IMR-90 (cell line): Measurements from ENCODE around the gene SLC25A14. TPM values are rescaled to one million over a fixed set of nuclear protein-coding genes. Genes with fewer than 3 reads are reported as not detected.

Experiments
- ATAC-seq: fragments of 200-7000 bp; cut with Tn5 transposase; 2 replicates; pipeline ENCODE4 v1.9.1; 2020; ENCODE audit warnings: low read depth, mild to moderate bottlenecking, moderate library complexity
- BruUV-seq: library from RNA; stranded (reverse); fragments of 400-500 nt; replicated peaks from 2 replicates; lab custom pipeline; 2021; lab: Mats Ljungman, UMichigan
- CTCF ChIA-PET: fragments of 300-600 bp; formaldehyde crosslinking; extraction: SDS; loops from one replicate; lab custom pipeline; 2021; ENCODE audit warnings: antibody characterized with exemption; lab: Yijun Ruan, JAX
- POLR2A ChIA-PET: fragments of 300-600 bp; sonication (Branson Sonifier 250); formaldehyde crosslinking; loops from one replicate; lab custom pipeline; 2022; ENCODE audit warnings: antibody characterized with exemption; ENCODE audit not compliant: unreplicated experiment; lab: Charles Lee
- DNase-seq: peaks from one replicate; pipeline ENCODE4 v3.0.0; 2013
- H2AFZ ChIP-seq: replicated peaks from 2 replicates; pipeline ENCODE3; 2013; ENCODE audit warnings: low read length, mild to moderate bottlenecking; ENCODE audit not compliant: poor library complexity
- H2AK5ac ChIP-seq: 2 replicates; pipeline ENCODE4 v1.6.1; 2013; ENCODE audit warnings: low read depth, low read length, inconsistent platforms
- H2AK9ac ChIP-seq: replicated peaks from 2 replicates; pipeline ENCODE3; 2013; ENCODE audit warnings: mild to moderate bottlenecking, low read depth, low read length, moderate library complexity; ENCODE audit not compliant: poor library complexity
- H2BK120ac ChIP-seq: 2 replicates; pipeline ENCODE4 v1.6.1; 2013; ENCODE audit warnings: low read depth, low read length, inconsistent platforms
- H2BK15ac ChIP-seq: 3 replicates; pipeline ENCODE4 v1.6.1; 2013; ENCODE audit warnings: low read depth, low read length, inconsistent platforms
- H2BK20ac ChIP-seq: 2 replicates; pipeline ENCODE4 v1.6.1; 2013; ENCODE audit warnings: low read depth, mild to moderate bottlenecking, inconsistent platforms, low read length, moderate library complexity
- H2BK5ac ChIP-seq: 2 replicates; pipeline ENCODE4 v1.6.1; 2013; ENCODE audit warnings: mild to moderate bottlenecking, low read depth, low read length, inconsistent platforms; ENCODE audit not compliant: poor library complexity, severe bottlenecking
- H3K14ac ChIP-seq: replicated peaks from 2 replicates; pipeline ENCODE4 v1.6.1; 2013; ENCODE audit warnings: low read depth, low read length, inconsistent platforms
- H3K18ac ChIP-seq: 2 replicates; pipeline ENCODE4 v1.6.1; 2013; ENCODE audit warnings: low read depth, low read length, control low read depth
- H3K23ac ChIP-seq: 2 replicates; pipeline ENCODE4 v1.6.1; 2013; ENCODE audit warnings: low read depth, low read length, inconsistent platforms
- H3K27ac ChIP-seq: 2 replicates; pipeline ENCODE4 v1.5.1; 2013; ENCODE audit warnings: mild to moderate bottlenecking, control low read depth, low read length; ENCODE audit not compliant: insufficient read depth
- H3K27me3 ChIP-seq: 2 replicates; pipeline ENCODE4 v1.6.1; 2013; ENCODE audit warnings: low read length; ENCODE audit not compliant: control insufficient read depth, insufficient read depth
- H3K36me3 ChIP-seq: 2 replicates; pipeline ENCODE4 v1.6.1; 2013; ENCODE audit warnings: low read length, mixed read lengths; ENCODE audit not compliant: control insufficient read depth, insufficient read depth
- H3K4ac ChIP-seq: 2 replicates; pipeline ENCODE4 v1.6.1; 2013; ENCODE audit warnings: low read depth, low read length, inconsistent platforms
- H3K4me1 ChIP-seq: 2 replicates; pipeline ENCODE4 v1.6.1; 2013; ENCODE audit warnings: low read length, mixed read lengths; ENCODE audit not compliant: control insufficient read depth, insufficient read depth
- H3K4me2 ChIP-seq: 2 replicates; pipeline ENCODE4 v1.6.1; 2013; ENCODE audit warnings: low read depth, mild to moderate bottlenecking, control low read depth, low read length, moderate library complexity
- H3K4me3 ChIP-seq: 2 replicates; pipeline ENCODE4 v1.5.1; 2013; ENCODE audit warnings: low read depth, mild to moderate bottlenecking, control low read depth, low read length, moderate library complexity; ENCODE audit not compliant: insufficient read depth
- H3K56ac ChIP-seq: 2 replicates; pipeline ENCODE4 v1.6.1; 2013; ENCODE audit warnings: low read length, inconsistent platforms; ENCODE audit not compliant: insufficient read depth; ENCODE audit errors: extremely low read depth
- H3K79me1 ChIP-seq, 2 experiments: 2 replicates each; pipeline ENCODE4 v1.6.1; 2013; ENCODE audit warnings: low read length in 2 of 2, inconsistent platforms in 1 of 2, low read depth in 1 of 2
- H3K9ac ChIP-seq: 2 replicates; pipeline ENCODE4 v1.6.1; 2013; ENCODE audit warnings: low read depth, low read length, control low read depth
- H3K9me1 ChIP-seq: 2 replicates; pipeline ENCODE4 v1.6.1; 2013; ENCODE audit warnings: low read length, inconsistent platforms; ENCODE audit not compliant: insufficient read depth
- H3K9me3 ChIP-seq: 2 replicates; pipeline ENCODE4 v1.6.1; 2013; ENCODE audit warnings: low read length; ENCODE audit not compliant: control insufficient read depth, insufficient read depth
- H4K20me1 ChIP-seq: 2 replicates; pipeline ENCODE4 v1.6.1; 2013; ENCODE audit warnings: low read length, inconsistent platforms; ENCODE audit not compliant: insufficient read depth
- H4K5ac ChIP-seq: 2 replicates; pipeline ENCODE4 v1.6.1; 2013; ENCODE audit warnings: mild to moderate bottlenecking, low read depth, low read length, control low read depth
- H4K8ac ChIP-seq, 2 experiments: 2 replicates each; pipeline ENCODE4 v1.6.1; 2013; ENCODE audit warnings: low read depth in 2 of 2, low read length in 2 of 2, control low read depth in 1 of 2, inconsistent platforms in 1 of 2
- H4K91ac ChIP-seq: 2 replicates; pipeline ENCODE4 v1.6.1; 2013; ENCODE audit warnings: low read depth, low read length, inconsistent platforms; ENCODE audit not compliant: insufficient read depth
- BHLHE40 ChIP-seq: fragments of 150-350 bp; IDR thresholded peaks from 2 replicates; pipeline ENCODE4 v1.6.1; 2016; ENCODE audit warnings: mild to moderate bottlenecking, low read depth, low read length
- FOS ChIP-seq: fragments of 150-350 bp; IDR thresholded peaks from 2 replicates; pipeline ENCODE4 v1.6.1; 2016; ENCODE audit warnings: low read depth, low read length
- WGBS, 2 experiments: methylation state at CpG; one replicate each; pipeline versions ENCODE4 v1.1.5 to v1.1.7; 2013; ENCODE audit warnings: missing lambda C conversion rate in 2 of 2; ENCODE audit not compliant: insufficient read length in 1 of 2; ENCODE audit errors: extremely low coverage in 2 of 2; 5-methylcytosine and 5-hydroxymethylcytosine counted together
- dilution Hi-C: fragments of 300-500 bp; cut with HindIII; formaldehyde crosslinking; loops from one replicate; pipeline ENCODE4 v1.14.3; 2018; ENCODE audit warnings: low sequenced_read_pairs; ENCODE audit not compliant: unreplicated experiment
- in situ Hi-C: fragments of 300-500 bp; cut with MboI; formaldehyde crosslinking; loops from 3 replicates; pipeline ENCODE4 v1.14.3; 2019; ENCODE audit warnings: low sequenced_read_pairs, inconsistent platforms, mixed read lengths
- intact Hi-C: fragments of 100-400 bp; cut with micrococcal nuclease; formaldehyde crosslinking; loops from 2 replicates; pipeline ENCODE4 v1.10.0; 2022
- polyA plus RNA-seq, 3 experiments: library from polyadenylated mRNA; depleted of rRNA; stranded (reverse); fragments of >200 nt; gene quantifications; 2 replicates each; pipeline ENCODE4 v1.2.3, GENCODE V29; 2012; ENCODE audit warnings: low replicate concordance in 1 of 3
- total RNA-seq: library from RNA; depleted of rRNA; stranded (reverse); fragments of >200 nt; gene quantifications from 2 replicates; pipeline ENCODE4 v1.2.3, GENCODE V29; 2012

SLC25A14 gene
- total and polyA plus RNA-seq, 2 of the 4 experiments (the other 2 are of a cell fraction), result 13.8 TPM

- 0 out of 2 replicates have a peak, but pooled peaks cover 3% of the 10 kb centered on the region for H3K36me3 ChIP-seq
- POLR2A ChIA-PET, result no interaction called here
- H4K8ac ChIP-seq, result no peak overlapping the region
- no peak overlapping the region for H4K91ac ChIP-seq
- dilution Hi-C loops (no loop called here), in situ Hi-C loops (no loop called here), intact Hi-C loops (no loop called here)
- no peak overlapping the region for H3K18ac ChIP-seq
- no peaks in the 10 kb centered on the region for H4K20me1 ChIP-seq
- H3K79me1 ChIP-seq, result no peaks in the 10 kb centered on the region
- H4K5ac ChIP-seq, result no peak overlapping the region
- H3K4me3 ChIP-seq, result no peak overlapping the region
- no peak overlapping the region for H2AFZ ChIP-seq
- H3K27me3 ChIP-seq, result no peaks in the 10 kb centered on the region; the same call in 1 of the 2 replicates
- H3K4ac ChIP-seq, result no peak overlapping the region
- TF ChIP-seq FOS, result no peak
- no peak for TF ChIP-seq BHLHE40
- no peaks in the 10 kb centered on the region for H3K4me1 ChIP-seq
- no peak overlapping the region for H2BK5ac ChIP-seq
- no peak overlapping the region for H2AK9ac ChIP-seq
- CTCF ChIA-PET, result no interaction called here
- H3K14ac ChIP-seq, result no peak overlapping the region
- no peak overlapping the region for H3K27ac ChIP-seq
- H3K56ac ChIP-seq, result no peak overlapping the region
- no peaks in the 10 kb centered on the region for H3K9me3 ChIP-seq
- no peak overlapping the region for H3K4me2 ChIP-seq
- H2BK120ac ChIP-seq, result no peak overlapping the region
- no peak overlapping the region for H3K9ac ChIP-seq
- no CpG with 5 or more reads among the region's 4 CpGs for WGBS, 2 experiments
- no peak overlapping the region for H2BK15ac ChIP-seq
- H3K23ac ChIP-seq, result no peak overlapping the region
- no TSS peak for BruUV-seq
- DNase-seq (no peak), ATAC-seq (no peak)
- no peak overlapping the region for H2BK20ac ChIP-seq
- no peak overlapping the region for H2AK5ac ChIP-seq
- no peaks in the 10 kb centered on the region for H3K9me1 ChIP-seq
These were observed 79.0 kb downstream of the SLC25A14 start for GRCh38 chrX:130418740-130419139.
